HG02870 (cell line): ENCODE results near the gene ZNF160.
"Not testable (repeated sequence)": the region's sequence is repeated elsewhere in the genome, so short reads cannot be mapped to it uniquely, and the experiment has no call there.

Experiments
- ATAC-seq: cut with Tn5 transposase; IDR thresholded peaks from one replicate; pipeline ENCODE4 v1.9.1; 2021; ENCODE audit warnings: mild to moderate bottlenecking, moderate library complexity; ENCODE audit not compliant: unreplicated experiment

The ZNF160 gene

DNA sequence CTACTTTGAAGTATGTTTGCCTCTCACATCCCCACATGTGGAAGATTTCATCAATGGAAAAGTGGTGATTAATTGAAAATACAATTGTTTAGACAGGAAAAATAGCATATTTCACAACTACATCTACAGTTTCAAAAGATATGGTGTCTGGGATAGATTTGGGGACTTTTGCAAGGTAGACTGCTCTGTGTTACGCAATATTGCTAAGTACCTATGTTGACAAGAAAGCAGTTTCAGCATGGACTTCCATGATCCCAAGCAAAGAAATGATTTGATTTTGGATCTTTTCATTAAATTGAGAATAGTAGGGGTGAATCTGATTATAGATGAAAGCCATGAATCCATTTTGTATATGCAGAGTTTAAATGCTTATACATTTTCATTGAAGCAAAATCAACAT lies 10.5 kb downstream of the ZNF160 start:
- no peak for ATAC-seq

DNA sequence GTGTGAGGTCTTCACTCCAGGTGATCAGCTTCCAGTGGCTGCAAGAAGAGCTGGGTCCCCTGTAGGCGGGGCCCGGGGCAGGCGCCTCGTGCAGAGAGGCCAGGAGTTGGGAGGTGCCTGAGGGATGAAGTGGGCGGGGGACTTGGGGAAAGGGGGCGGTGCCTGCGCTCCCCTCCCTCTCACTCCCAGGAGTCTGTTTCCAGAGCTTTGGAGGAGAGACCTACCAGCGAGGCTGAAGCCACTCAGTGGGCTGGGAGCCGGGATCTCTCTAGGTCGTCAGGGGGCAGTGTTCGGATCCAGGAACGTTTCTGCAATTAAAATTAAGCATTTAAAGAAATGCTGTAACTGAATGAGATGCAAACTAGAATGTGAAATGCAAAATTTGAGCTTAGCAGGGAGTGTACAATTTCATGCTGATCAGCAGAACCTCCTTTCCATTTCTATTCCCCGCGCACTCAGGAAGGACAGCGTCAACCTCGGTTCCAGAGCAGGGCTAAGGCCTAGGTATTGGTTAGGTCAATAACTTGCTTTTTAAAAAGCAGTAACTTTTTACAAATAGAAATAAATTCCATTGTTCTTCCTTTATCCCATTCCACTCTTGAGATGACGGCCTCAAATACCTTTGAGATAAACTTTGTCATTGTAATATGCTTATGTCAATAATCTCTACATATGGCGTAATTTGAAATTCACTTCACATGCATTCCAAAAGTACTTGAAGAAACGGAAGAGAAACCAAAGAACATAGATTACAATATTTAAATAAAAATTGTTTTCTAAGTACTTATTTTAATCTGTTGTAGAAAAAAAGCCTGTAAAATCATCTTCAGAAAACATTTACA lies 11.6 kb downstream of the ZNF160 start:
- no peak for ATAC-seq

DNA sequence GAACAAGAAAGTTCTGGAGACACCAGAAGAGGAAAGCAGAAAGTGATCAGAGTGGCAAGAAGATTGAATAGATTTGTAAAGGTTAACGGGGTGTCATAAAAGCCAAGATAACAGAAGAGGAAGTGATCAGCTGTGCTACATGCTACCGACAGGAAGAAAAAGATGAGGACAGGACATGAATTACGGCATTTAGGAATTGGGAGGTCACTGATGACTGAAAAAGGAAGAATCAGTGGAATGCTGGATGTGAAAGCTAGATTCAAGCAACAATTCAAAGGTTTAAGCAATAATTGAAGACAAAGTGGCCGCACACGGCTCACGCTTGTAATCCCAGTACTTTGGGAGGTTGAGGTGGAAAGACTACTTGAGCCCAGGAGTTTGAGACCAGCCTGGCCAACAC lies 15.1 kb downstream of the ZNF160 start:
- ATAC-seq: no peak

DNA sequence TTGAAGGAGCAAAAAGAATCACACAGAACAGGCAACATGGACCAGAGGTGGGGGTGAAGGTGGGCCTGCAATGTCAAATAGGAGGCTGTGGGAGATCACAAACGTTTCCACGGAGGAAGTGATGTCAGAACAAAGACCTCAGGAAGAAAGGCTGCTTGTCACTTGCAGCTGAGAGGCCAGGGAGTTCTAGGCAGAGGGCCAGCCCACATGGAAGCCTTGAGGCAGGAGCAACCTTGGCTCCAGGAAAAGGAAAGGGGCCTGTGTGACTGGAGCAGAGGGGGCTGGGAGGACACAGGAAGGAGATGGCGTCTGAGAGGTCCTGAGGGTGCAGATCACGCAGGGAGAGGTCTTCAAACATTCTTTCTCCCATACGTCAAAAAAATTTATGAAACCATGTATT lies 16.3 kb downstream of the ZNF160 start:
- no peak for ATAC-seq

DNA sequence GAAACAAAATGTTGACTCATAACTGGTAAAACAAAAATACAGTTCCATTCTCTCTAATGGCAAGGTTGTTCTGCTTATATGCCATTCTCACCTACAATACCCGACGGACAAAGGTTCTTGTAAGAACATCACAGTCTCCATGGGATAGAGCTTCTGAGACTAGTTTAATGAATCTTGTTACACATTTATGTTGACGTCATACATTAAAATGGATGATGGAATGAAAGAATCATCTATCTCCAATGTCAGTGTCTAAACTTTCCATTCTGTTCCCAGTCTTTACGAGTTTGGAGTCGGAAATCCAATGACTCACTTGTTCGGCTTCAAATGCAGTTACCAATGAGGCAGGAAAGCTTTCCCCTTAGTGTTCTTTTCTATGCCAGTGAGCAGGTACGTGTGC lies 17.7 kb downstream of the ZNF160 start:
- ATAC-seq: no peak

DNA sequence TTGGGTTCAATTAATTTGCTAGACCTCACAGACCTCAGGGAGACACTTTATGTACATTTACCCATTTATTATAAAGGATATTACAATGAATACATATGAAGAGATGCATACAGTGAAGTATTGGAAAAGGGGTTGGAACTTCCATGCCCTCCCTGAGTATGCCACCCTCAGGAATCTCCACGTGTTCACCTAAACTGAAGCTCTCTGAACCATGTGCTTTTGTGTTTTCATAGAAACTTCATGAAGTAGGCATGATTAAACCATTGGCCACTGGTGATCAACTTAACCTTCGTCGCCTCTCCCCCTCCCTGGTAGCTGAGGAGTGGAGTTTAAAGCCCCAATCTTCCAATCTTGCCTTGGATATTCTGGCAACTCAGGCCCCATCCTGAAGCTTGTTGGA lies 20.3 kb downstream of the ZNF160 start:
- no peak for ATAC-seq

DNA sequence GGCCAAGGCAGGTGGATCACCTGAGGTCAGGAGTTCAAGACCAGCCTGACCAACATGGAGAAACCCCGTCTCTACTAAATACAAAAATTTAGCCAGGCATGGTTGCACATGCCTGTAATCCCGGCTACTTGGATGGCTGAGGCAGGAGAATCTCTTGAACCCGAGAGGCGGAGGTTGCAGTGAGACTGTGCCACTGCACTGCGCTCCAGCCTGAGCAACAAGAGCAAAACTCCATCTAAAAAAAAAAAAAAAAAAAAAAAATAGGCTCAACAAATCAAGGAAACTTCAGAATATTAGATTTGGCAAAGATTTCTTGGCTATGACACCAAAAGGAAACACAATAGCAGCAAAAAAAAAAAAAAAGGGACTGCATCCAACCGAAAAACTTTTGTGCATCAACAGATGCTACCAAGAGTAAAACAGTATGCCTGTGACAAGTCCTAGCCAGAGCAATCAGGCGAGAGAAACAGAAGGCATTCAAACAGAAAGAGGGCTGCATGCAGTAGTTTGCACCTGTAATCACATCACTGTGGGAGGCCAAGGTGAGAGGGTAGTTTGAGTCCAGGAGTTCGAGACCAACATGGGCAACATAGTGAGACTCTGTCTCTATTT lies 23.8 kb downstream of the ZNF160 start:
- ATAC-seq: no peak

DNA sequence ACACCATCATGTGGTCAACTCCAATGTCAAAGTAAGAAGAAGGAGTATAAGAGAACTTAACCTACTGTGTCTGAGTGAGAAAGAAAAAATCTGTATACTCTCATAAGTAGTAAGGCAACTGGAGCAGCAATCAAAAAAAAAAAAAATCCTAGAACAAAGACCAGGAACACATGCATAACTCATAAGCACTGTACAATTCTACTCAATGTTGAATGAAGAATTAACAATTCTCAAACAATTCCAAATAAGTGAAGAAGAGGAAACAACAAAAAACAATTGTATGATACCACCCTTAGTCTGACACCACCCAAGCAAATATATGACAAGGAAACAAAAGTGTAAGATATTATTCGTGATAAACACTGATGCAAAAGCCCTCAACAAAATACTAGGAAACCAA lies 24.6 kb downstream of the ZNF160 start:
- ATAC-seq: no peak

DNA sequence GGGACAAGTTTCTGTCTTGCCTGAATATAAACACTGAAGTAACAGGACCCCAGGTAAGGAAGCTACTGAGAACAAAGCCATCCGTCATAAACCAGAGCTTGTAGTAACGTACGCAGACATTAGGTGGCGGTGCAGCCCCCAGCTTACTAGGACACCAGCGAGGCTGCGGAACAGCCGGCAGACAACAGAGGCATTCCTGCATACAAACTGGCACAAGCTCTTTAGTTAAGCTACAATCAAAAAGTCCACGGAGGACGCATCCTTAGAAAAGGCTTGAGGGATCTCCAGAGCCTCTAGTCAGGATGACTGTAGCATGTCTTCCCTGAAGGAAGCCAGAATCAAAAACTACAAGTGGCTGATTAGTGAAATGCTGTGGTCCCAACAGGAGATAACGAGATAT lies 26.2 kb downstream of the ZNF160 start:
- ATAC-seq: no peak

DNA sequence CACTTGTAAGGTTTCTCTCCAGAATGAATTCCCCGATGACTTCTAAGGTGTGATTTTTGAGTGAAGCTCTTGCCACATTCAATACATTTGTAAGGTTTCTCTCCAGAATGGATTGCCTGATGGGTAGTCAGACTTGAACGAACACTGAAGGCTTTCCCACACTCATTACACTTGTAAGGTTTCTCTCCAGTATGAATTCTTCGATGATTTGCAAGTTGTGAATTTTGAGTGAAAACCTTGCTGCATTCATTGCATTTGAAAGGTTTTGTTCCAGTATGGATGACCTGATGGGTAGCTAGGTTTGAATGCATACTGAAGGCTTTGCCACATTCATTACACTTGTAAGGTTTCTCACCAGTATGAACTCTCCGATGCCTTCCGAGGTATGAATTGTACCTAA lies 34.4 kb downstream of the ZNF160 start:
- no peak for ATAC-seq

DNA sequence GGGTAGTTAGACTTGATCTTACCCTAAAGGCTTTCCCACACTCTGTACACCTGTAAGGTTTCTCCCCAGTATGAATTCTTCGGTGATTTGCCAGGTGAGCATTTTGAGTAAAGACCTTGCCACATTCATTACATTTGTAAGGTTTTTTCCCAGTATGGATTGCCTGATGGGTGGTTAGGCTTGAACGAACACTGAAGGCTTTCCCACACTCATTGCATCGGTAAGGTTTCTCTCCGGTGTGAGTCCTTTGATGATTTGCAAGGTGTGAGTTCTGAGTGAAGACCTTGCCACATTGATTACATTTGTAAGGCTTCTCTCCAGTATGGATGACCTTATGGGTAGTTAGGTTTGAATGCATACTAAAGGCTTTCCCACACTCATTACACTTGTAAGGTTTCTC lies 35.0 kb downstream of the ZNF160 start:
- no peak for ATAC-seq

DNA sequence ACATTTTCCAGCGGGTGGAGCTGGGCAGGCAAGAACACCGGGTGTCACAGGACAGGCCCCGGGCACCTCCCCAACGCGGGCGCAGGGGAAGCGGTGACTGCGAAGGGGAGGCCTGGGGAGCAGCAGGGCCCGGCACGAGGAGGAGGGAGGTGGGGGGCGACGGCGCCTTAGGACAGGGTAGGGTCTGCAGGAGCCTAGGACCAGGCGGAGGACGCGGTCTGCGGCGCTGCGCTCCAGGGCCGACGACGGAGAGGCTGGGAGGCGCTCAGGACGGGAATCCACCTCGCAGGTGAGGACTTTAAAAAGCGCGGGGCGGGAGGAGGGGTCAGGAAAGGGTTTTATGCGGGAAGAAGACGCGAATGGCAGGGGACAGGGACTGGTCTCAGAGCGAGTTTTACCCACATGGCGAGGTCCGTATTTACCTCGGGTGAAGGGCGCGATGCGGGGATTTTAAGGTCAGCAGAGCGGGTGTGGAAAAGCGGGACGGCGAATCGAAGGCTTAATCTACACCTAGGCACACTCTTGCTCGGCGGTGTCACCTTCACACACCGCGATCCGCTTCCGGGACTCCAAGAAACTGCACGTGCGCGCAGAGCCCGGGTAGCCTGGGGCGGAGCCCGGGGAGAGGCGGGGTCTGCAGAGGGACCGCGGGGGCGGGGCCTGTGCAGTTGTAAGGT lies 45.2 kb downstream of the ZNF160 start:
- ATAC-seq: no peak

DNA sequence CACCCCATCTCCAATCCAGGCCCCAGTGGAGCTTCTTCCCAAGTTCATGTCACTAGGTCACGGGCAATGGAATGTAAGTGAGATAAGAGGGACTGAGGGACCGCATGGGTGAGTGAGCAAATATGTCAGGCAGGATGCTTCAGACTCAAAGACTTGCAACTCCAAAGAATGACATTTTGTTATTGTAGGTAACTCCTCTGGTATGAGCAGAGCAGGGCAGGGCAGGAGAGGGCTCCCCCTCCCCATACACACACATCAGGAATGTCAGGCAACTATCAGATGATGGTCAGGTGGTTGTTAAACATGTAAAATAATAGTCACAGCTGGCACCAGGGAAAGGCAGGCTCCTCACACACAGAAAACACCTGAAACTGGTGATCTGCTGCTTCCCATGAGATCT lies 48.1 kb downstream of the ZNF160 start:
- no peak for ATAC-seq

DNA sequence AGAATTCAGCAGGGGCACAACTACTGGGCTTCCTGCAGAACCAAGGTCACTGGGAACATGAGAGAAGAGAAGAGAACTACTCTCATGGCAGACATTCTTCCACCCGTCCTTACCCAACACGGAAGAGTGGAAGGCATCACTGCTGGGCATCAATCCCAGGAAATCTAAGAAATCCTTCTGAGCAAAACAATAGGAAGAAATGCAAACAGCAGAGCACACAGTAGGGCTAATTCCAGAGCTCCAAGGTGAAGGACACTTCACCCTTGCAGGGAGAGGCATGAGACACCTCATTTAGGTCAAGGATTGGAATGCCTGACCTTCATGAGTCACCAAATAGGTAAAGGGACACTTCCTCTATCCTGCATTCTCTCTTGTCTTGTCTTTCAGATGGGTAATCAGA lies 55.8 kb downstream of the ZNF160 start:
- no peak for ATAC-seq

DNA sequence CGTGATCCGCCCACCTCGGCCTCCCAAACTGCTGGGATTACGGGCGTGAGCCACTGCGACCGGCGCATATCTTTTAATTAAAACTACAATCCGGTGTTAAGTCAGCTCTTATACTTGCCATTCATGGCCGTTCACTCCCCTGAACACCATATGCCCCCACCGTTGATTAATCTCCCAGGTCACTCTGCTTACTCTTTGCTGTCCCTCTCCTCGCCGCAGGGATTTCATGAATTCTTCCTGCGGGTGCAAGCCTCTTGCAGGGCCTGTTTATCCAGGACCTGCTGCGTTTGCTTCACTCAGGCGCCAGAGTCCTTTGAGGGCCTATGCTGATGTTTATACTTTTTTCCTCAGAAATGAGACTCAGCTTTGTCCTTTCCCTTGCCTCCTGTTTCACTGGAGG lies 57.7 kb downstream of the ZNF160 start:
- no peak for ATAC-seq

DNA sequence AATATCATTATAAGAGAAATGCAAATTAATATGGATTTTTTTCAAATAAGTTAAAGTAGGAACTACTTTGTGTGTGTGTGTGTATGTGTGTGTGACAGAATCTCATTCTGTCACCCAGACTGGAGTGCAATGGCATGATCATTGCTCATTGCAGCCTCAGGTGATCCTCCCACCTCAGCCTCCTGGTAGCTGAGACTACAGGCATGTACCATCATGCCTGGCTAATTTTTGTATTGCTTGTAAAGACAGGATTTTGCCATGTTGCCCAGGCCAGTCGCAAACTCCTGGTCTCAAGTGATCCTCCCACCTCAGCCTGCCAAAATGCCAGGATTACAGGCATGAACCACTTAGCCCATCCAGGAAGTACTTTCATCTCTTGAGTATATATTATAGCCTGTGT lies 61.9 kb downstream of the ZNF160 start:
- ATAC-seq: no peak

DNA sequence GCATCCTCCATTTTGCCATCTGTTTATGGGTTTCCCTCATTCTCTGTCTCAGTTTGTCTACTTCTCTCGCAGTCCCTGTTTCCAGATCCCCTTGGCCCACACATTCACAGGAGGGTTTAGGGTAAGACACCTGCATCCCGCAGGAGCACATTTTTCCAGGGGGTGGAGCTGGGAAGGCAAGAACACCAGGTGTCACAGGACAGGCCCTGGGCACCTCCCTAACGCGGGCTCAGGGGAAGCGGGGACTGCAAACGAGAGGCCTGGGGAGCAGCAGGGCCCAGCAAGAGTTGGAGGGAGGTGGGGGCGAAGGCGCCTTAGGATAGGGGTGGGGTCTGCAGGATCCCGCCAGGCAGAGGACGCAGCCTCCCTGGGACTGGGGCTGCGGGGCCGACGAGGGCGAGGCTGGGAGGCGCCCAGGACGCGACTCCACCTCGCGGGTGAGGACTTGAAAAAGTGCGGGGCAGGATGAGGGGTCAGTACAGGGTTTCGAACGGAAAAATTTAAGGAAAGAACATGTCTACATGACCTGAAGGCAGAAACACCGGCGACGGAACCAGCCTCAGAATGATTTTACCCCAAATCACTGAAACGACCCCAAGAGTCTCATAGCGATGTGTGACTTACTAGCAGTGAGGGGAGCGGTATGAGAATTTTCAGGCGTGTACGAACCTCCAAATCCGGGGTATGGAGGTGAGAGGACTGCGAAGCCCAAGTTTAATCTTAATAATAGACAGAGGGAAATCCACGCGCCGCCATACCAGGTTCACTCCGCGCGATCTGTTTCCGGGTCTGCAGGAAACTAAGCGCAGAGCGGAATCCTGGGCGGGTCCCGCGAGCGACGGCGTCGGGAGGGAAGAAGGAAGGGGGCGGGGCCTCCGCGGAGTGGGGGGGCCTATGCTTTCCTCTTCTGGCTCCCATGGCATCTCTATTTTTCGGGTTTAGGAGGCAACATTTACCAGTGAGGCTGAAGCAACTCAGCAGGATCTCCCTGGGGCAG lies 65.8 kb downstream of the ZNF160 start:
- ATAC-seq: no peak

DNA sequence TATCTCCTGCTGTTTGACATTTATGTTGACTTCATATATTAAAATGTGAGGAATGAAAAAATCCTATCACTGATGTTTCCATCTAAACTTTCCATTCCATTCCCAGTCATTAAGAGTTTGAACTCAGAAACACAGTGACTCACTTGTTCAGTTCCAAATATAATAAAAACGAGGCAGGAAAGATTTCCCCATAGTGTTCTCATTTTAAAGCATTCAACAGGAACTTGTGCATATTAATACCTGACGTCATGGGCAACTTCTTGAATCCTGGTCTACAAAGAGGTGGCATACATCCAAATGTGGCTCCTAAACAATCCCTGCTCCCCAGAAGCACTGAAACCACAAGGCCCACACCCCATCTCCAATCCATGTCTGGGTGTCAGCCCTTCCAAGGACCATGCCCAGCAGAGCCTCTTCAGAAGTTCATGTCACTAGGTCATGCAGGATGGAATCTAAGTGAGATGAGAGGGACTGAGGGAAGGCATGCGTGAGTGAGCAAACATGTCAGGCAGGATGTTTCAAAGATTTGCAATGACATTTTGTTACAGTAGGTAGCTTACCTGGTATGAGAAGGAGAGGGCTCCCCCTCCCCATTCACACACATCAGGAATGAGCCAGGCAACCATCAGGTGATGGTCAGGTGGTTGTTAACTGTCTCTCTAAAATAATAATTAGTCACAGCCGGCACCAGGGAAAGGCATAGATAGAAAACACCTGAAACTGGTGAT lies 68.1 kb downstream of the ZNF160 start:
- no peak for ATAC-seq

DNA sequence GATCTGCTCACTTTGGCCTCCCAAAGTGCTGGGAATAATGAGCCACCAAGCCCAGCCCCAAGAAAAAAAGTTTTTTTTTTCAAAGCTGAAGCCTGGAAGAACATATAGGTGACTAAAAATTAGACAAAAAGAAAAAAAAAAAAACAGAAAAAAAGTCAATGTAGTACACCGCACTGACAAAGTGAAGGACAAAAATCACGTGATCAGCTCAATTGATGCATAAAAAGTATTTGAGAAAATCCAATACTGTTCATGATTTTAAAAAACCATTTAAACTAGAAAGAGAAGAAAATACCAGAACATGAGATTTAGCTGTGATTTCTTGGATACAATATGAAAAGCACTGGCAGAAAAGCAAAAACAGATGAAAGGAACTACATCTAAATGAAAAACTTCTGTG lies 69.2 kb downstream of the ZNF160 start:
- no peak for ATAC-seq

DNA sequence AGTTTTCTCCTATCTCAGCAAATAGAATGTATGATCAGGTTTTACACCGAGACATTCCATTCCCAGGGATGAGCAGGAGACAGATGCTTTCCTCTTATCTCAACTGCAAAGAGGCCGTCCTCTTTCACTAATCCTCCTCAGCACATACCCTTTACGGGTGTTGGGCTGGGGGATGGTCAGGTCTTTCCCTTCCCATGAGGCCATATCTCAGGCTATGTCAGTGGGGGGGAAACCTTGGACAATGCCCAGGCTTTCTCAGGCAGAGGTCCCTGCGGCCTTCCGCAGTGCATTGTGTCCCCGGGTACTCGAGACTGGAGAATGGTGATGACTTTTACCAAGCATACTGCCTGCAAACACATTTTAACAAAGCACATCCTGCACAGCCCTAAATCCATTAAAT lies 74.9 kb downstream of the ZNF160 start:
- ATAC-seq: not testable (repeated sequence)
